Heart left ventricle (tissue), 13 donors: ENCODE measurements around the gene FOXP1.

Experiments used
- CTCF ChIP-seq, 12 donors: fragments of 200-600 bp; sonication (generic) in 4 of 12; IDR thresholded peaks; one replicate each; pipeline versions ENCODE4 v1.5.0 to v1.8.0; 2018 to 2022; ENCODE audit warnings: antibody characterized with exemption in 12 of 12, mild to moderate bottlenecking in 5 of 12
- POLR2A ChIP-seq, 2 donors: fragments of 450-650 bp; IDR thresholded peaks; one replicate each; pipeline ENCODE4 v1.6.1; 2017; ENCODE audit warnings: antibody characterized with exemption in 2 of 2, mild to moderate bottlenecking in 2 of 2, moderate library complexity in 2 of 2
- donor health status: ischemic (EF 13 %, LVEDD 7.1; RV severe dilation, severe dysfunction).
- donor health status: DM: no; HTN: yes; CAD: no.
- donor health status: DM: no; HTN: no; CAD: no.
- donor health status: ischemic (EF 25% LVEDD 6.9; RV normal size, moderate dysfunction).
- donor health status: ischemic (EF 25% LVEDD 5.7; RV mildly dilated, moderate dysfunction).
- donor health status: ischemic (EF 35%, LVEDD 5.7; RV mildly dilated, moderate dysfunction).
- donor health status: nonischemic (EF 11% LVEDD 7.7; RV severe dilation, severe dysfunction).
- donor health status: DM: yes; HTN: yes; CAD: no.
- donor health status: PGD.
- donor health status: ischemic (EF 29% LVEDD 5.4; RV normal size, mild dysfunction).
- donor health status: nonischemic (EF 23%, LVEDD 6.1; RV moderate dilation, normal function).

- TF ChIP-seq CTCF (IDR thresholded peaks at IDR 0.05) (no peak), POLR2A (IDR thresholded peaks at IDR 0.05) (no peak)
Measured at GRCh38 chr3:71577011-71577410, 6.5 kb downstream of the FOXP1 start.
